Measurements from ENCODE around the gene PRDM16.

GRCh38 chr1:3073489-3074296 is 4.7 kb downstream of the PRDM16 start:
- TF ChIP-seq, protein P1, sequence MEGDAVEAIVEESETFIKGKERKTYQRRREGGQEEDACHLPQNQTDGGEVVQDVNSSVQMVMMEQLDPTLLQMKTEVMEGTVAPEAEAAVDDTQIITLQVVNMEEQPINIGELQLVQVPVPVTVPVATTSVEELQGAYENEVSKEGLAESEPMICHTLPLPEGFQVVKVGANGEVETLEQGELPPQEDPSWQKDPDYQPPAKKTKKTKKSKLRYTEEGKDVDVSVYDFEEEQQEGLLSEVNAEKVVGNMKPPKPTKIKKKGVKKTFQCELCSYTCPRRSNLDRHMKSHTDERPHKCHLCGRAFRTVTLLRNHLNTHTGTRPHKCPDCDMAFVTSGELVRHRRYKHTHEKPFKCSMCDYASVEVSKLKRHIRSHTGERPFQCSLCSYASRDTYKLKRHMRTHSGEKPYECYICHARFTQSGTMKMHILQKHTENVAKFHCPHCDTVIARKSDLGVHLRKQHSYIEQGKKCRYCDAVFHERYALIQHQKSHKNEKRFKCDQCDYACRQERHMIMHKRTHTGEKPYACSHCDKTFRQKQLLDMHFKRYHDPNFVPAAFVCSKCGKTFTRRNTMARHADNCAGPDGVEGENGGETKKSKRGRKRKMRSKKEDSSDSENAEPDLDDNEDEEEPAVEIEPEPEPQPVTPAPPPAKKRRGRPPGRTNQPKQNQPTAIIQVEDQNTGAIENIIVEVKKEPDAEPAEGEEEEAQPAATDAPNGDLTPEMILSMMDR (IDR thresholded peaks at IDR 0.05), result no peak
- TF ChIP-seq POLR2A (IDR thresholded peaks at IDR 0.05), result no peak

All from testis (tissue), 2 donors.